HG03095 (cell line): ENCODE results near the gene TMEM9.

Source experiments
- ATAC-seq: cut with Tn5 transposase; IDR thresholded peaks from one replicate; pipeline ENCODE4 v1.9.1; 2021; ENCODE audit warnings: moderate library complexity; ENCODE audit not compliant: unreplicated experiment

TMEM9 gene

GRCh38 chr1:201128962-201129361 is 25.3 kb downstream of the TMEM9 start:
- ATAC-seq: no peak

DNA sequence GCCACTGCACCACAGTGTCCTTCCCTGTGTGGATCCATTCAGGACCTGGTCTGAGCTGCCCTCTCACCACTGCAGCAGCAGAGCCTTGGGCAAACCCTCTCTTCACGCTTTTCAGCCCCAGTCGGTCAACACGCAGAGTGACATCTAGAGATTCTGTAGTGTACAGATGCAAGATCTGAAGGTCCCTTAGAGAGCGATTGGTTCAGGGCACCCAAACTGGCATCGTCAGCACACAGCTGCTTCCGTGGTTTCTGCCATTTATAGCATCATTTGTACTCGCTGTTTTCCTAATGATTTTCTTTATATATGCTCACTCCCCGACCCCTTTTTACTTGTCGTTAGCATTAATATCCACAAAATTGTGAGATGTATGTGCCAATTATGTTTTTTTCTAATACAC is 25.8 kb downstream of the TMEM9 start:
- no peak for ATAC-seq

DNA sequence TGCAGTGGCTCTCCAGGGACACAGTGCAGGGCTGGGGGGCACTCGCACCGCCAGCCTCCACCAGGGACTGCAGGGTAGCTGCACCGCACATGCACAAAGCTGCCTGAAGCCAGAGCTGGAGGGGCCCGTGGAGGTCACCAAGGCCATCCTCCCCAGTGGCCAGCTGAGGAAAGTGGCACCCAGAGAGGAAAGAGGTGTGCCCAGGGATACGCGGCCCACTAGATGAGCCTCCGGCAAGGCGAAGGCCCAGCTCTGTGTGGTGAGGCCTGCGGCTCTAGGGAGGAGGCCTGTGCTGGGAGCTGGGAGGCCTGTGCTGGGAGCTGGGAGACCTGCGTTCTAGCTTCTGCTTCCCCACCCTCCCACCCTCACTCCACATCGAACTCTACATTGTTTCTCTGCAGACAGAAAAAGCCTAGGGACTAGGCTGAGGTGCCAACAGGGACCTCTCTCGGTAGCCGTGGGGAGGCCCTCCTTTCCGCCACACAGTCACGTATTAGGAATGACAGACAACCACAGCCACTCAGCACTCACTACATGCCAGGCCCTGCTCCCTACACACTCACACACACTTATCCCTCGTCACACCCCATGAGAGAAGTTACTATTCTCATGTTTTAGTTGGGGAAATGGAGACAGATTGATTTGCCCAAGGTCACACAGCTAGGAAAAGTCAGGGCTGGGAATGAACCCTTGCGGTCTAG is 26.4 kb downstream of the TMEM9 start:
- no peak for ATAC-seq

GRCh38 chr1:201126832-201127754 is 27.2 kb downstream of the TMEM9 start, which contains the start of gene ASCL5:
ASCL5 (minus strand) TSS chr1:201127184; CDS start chr1:201115372, 11,812 bp downstream.
- ATAC-seq: no peak

DNA sequence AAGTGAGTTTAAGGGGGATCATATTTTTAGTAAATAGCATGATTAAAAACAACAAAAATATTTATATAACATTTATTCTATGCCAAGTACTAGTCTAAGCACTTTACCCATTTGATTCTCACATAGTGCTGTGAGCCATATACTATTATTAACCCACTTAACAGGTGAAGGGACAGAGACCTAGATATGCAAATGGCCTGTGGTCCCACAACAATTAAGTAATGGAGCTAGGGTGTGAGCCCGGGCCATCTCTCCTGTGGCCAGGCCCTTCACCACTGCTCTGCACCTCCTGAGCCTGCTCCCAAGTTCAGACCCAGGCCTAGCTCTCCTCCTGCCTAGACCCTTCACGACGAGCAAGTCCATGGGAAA is 27.8 kb downstream of the TMEM9 start:
- ATAC-seq: no peak

GRCh38 chr1:201125800-201126199 is 28.5 kb downstream of the TMEM9 start:
- no peak for ATAC-seq

- no peak for ATAC-seq
Measured at GRCh38 chr1:201125019-201125418, 29.3 kb downstream of the TMEM9 start.

DNA sequence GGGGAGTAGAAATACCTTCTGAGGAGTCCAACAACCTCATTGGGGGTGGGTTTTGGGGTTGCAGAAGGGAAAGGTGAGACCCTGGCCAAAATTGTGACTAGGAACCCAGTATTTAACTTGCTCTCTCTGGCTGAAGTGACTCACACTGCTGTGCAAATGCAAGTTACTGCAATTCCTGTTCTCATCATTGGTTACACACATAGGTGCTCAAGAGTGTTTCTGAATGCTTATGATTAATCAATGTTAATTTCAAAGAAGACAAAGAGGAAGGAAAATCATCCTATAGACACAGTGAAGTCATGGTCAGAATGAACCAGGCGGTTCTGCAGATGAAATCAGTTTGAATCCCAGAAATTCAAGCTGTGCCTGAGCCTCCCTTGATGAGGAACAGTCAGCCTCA is 30.4 kb downstream of the TMEM9 start:
- no peak for ATAC-seq

- ATAC-seq: no peak
Measured at GRCh38 chr1:201122321-201122957, 31.8 kb downstream of the TMEM9 start.

- no peak for ATAC-seq
Measured at GRCh38 chr1:201119206-201120197, 34.8 kb downstream of the TMEM9 start.

DNA sequence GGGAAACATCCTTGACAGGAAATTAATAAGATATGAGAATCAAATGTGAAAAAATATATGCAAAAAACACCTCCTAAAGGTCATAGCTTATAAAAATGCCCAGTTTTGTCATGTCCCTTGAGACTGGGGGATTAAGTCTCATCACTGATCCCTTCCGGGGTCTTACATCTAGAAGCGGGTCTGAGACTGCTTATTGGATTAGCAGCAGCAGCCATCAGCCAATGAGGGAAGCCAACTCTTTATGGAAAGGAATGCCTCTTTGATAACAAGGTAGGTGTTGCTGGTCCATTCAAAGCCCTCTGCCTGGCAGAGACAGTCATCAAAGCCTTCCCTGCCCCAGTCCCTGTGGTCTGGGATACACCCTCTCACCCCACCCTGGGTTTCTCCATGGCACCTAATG is 38.2 kb downstream of the TMEM9 start:
- no peak for ATAC-seq

DNA sequence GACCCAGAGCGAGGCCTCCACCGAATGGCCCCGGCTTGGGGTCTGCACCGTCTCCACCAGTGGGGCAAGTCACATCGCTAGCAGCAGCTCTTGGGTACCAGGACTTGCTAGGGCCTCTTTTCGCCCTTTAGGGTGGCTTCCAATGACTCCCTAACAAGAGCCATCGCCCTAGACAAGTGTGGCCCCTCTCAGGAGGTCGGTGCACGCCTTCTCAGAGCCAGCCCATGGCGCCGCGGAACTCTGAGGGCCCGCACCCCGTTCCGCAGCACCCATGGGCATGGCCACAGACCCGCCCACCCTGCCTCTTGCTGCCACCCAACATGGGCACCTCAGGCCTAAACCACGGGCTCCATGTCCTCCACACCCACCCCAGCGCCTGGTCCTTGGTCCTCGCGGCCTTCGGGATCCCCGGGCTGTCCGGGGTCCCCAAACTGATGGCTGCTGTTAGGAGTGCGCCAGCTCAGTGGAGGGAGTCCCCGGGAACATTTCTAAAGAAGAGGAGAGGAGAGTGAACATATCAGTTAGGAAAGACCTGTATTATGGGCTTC is 38.8 kb downstream of the TMEM9 start:
- no peak for ATAC-seq

- ATAC-seq: peak; percentile 84
Measured at GRCh38 chr1:201114245-201115131, 39.8 kb downstream of the TMEM9 start.

DNA sequence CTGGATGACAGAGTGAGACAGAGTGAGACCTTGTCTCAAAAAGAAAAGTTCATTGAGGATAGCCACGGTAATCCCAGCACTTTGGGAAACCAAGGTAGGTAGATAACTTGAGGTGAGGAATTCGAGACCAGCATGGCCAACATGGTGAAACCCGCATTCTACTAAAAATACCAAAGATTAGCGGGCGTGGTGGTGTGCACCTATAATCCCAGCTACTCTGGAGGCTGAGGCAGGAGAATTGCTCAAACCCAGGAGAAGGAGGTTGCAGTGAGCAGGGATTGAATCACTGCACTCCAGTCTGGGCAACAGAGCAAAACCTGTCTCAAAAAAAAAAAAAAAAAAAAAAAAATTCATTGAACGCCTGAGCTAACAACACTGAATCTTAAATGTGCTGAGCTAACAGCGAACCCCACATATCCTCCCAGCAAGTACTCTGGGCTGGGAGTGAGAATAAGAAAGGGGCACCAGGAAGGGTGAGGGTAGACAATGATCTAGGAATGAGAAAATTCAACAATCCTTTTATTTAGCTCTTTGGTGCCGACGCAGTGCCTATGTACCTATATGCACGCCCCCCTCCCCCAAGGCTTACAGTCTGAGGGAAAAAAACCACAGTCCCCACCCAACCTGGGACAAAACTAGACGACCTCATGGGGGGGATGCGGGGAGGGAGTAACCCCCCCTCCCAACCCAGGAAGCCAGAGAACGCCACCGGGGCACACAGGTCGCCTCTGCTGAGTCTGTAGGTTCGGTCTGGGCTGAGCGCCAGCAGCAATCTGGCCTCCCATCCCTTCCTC is 40.6 kb downstream of the TMEM9 start:
- ATAC-seq: no peak

GRCh38 chr1:201112926-201113325 is 41.3 kb downstream of the TMEM9 start:
- ATAC-seq: no peak

GRCh38 chr1:201112173-201112731 is 42.0 kb downstream of the TMEM9 start, which contains the start of gene CACNA1S:
CACNA1S (minus strand) TSS chr1:201112426; CDS start chr1:201112339, 87 bp downstream.
- no peak for ATAC-seq

DNA sequence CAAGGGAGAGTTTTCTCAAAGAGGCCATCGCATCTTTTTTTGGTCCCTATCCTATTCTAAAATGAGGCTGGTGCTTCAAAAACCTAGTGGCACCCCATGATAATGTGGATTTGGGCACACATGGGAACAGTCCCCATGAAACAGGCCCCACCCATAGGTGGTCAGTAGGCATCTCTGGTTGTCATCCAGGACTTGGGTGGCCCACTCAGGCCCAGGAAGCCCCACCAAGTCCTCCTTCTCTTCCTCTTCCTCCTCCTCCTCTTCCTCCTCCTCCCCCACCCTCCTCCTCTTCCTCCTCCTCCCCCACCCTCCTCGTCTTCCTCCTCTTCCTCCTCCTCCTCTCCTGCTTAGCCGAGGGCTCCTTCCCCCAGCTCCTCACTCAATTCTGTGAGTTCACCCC is 42.6 kb downstream of the TMEM9 start:
- no peak for ATAC-seq

GRCh38 chr1:201111156-201111555 is 43.1 kb downstream of the TMEM9 start:
- ATAC-seq: no peak
